ENCODE results near the gene OCA2.
"Not testable (repeated sequence)": the region's sequence is repeated elsewhere in the genome, so short reads cannot be mapped to it uniquely, and the experiment has no call there.

GRCh38 chr15:28145419-28145818 lies 46.3 kb upstream of the OCA2 start:
- not testable (repeated sequence) for TF ChIP-seq POLR2A (IDR thresholded peaks at IDR 0.05; ENCODE audit: low read depth); POLR2AphosphoS5 (IDR thresholded peaks at IDR 0.05)
- TF ChIP-seq, protein P1, sequence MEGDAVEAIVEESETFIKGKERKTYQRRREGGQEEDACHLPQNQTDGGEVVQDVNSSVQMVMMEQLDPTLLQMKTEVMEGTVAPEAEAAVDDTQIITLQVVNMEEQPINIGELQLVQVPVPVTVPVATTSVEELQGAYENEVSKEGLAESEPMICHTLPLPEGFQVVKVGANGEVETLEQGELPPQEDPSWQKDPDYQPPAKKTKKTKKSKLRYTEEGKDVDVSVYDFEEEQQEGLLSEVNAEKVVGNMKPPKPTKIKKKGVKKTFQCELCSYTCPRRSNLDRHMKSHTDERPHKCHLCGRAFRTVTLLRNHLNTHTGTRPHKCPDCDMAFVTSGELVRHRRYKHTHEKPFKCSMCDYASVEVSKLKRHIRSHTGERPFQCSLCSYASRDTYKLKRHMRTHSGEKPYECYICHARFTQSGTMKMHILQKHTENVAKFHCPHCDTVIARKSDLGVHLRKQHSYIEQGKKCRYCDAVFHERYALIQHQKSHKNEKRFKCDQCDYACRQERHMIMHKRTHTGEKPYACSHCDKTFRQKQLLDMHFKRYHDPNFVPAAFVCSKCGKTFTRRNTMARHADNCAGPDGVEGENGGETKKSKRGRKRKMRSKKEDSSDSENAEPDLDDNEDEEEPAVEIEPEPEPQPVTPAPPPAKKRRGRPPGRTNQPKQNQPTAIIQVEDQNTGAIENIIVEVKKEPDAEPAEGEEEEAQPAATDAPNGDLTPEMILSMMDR (IDR thresholded peaks at IDR 0.05) = not testable (repeated sequence)
